Endothelial cell of umbilical vein (primary cell): ENCODE results near the gene SLC1A7. TPM values are rescaled to one million over a fixed set of nuclear protein-coding genes. Genes with fewer than 3 reads are reported as not detected.

Experiments used
- BruUV-seq: library from RNA; stranded (reverse); fragments of 400-500 nt; replicated peaks from 2 replicates; lab custom pipeline; 2021; lab: Mats Ljungman, UMichigan
- CTCF ChIA-PET: fragments of 300-600, 350-600 bp; sonication (Branson Sonifier 250); formaldehyde crosslinking; loops from one replicate; lab custom pipeline; 2021; ENCODE audit warnings: antibody characterized with exemption, inconsistent platforms; lab: Charles Lee
- POLR2A ChIA-PET: fragments of 300-600, 350-600 bp; sonication (Branson Sonifier 250); formaldehyde crosslinking; loops from one replicate; lab custom pipeline; 2021; ENCODE audit warnings: antibody characterized with exemption, inconsistent platforms; lab: Charles Lee
- DNase-seq: peaks from one replicate; pipeline ENCODE4 v3.0.0-alpha.2; 2011; ENCODE audit warnings: low read depth, low spot score
- FAIRE-seq: peaks from 2 replicates; lab custom pipeline; 2011; peaks lifted over from hg19 to GRCh38; lab: Jason Lieb, UNC
- H2AFZ ChIP-seq: 2 replicates; pipeline ENCODE4 v1.6.0; 2012; ENCODE audit warnings: low read depth, low read length, control low read depth, inconsistent platforms
- H3K27ac ChIP-seq: 2 replicates; pipeline ENCODE4 v1.5.1; 2011; ENCODE audit warnings: low read depth, mild to moderate bottlenecking, control low read depth, low read length, moderate library complexity; ENCODE audit not compliant: insufficient read depth
- H3K27me3 ChIP-seq, 2 experiments: 2 replicates each; pipeline versions ENCODE4 v1.6.0 to v1.6.1; 2011; ENCODE audit warnings: low read length in 2 of 2, mixed read lengths in 1 of 2; ENCODE audit not compliant: control insufficient read depth in 2 of 2, insufficient read depth in 2 of 2
- H3K36me3 ChIP-seq, 2 experiments: 2 replicates in 1 of 2; 3 replicates in 1 of 2; pipeline ENCODE4 v1.5.1; 2011; ENCODE audit warnings: low read length in 2 of 2, mild to moderate bottlenecking in 1 of 2, moderate library complexity in 1 of 2; ENCODE audit not compliant: control insufficient read depth in 2 of 2, insufficient read depth in 2 of 2; ENCODE audit errors: extremely low read depth in 1 of 2
- H3K4me1 ChIP-seq: 3 replicates; pipeline ENCODE4 v1.5.1; 2011; ENCODE audit warnings: mild to moderate bottlenecking, low read length; ENCODE audit not compliant: control insufficient read depth, insufficient read depth; ENCODE audit errors: extremely low read depth
- H3K4me2 ChIP-seq: 2 replicates; pipeline ENCODE4 v1.6.1; 2011; ENCODE audit warnings: low read length, control low read depth, mixed read lengths; ENCODE audit not compliant: insufficient read depth
- H3K4me3 ChIP-seq, 3 experiments: fragments of 200-600 bp in 1 of 3; sonication (generic), shearing (Covaris generic) in 1 of 3; replicated peaks in 1 of 3; 2 replicates each; pipeline ENCODE4 v1.5.1; 2011 to 2016; ENCODE audit warnings: control low read depth in 3 of 3, low read length in 3 of 3, mild to moderate bottlenecking in 2 of 3, inconsistent platforms in 1 of 3, low read depth in 1 of 3, moderate library complexity in 1 of 3; ENCODE audit not compliant: insufficient read depth in 1 of 3
- H3K79me2 ChIP-seq: 2 replicates; pipeline ENCODE4 v1.6.0; 2012; ENCODE audit warnings: low read length, inconsistent platforms; ENCODE audit not compliant: control insufficient read depth, insufficient read depth
- H3K9ac ChIP-seq: replicated peaks from 2 replicates; pipeline ENCODE3; 2011; ENCODE audit warnings: low read length, control low read depth; ENCODE audit not compliant: insufficient read depth; ENCODE audit errors: extremely low read depth
- H3K9me1 ChIP-seq: replicated peaks from 3 replicates; pipeline ENCODE4 v1.6.0; 2011; ENCODE audit warnings: mild to moderate bottlenecking, low read length; ENCODE audit not compliant: control insufficient read depth, insufficient read depth; ENCODE audit errors: extremely low read depth
- H3K9me3 ChIP-seq: replicated peaks from 2 replicates; pipeline ENCODE4 v1.5.1; 2012; ENCODE audit warnings: low read length, inconsistent platforms; ENCODE audit not compliant: control insufficient read depth, insufficient read depth
- H4K20me1 ChIP-seq: replicated peaks from 2 replicates; pipeline ENCODE3; 2011; ENCODE audit warnings: mild to moderate bottlenecking, low read length; ENCODE audit not compliant: control insufficient read depth, insufficient read depth; ENCODE audit errors: extremely low read depth
- EZH2 ChIP-seq: IDR thresholded peaks from 2 replicates; pipeline ENCODE4 v1.6.1; 2012; ENCODE audit warnings: borderline replicate concordance, low read depth, mild to moderate bottlenecking, moderate library complexity, low read length, inconsistent platforms; ENCODE audit not compliant: severe bottlenecking
- FOS ChIP-seq: IDR thresholded peaks from 2 replicates; pipeline ENCODE4 v1.6.1; 2011; ENCODE audit warnings: mild to moderate bottlenecking, low read length, moderate library complexity, borderline replicate concordance; ENCODE audit not compliant: insufficient read depth
- GATA2 ChIP-seq: IDR thresholded peaks from 2 replicates; pipeline ENCODE4 v1.7.0; 2011; ENCODE audit warnings: low read depth, mild to moderate bottlenecking, moderate library complexity, mixed read lengths, low read length; ENCODE audit not compliant: insufficient read length, insufficient read depth
- JUN ChIP-seq: IDR thresholded peaks from 2 replicates; pipeline ENCODE4 v1.6.1; 2011; ENCODE audit warnings: borderline replicate concordance, low read depth; ENCODE audit not compliant: insufficient read length, insufficient read depth
- MYC ChIP-seq: IDR thresholded peaks from one replicate; pipeline ENCODE4 v1.6.1; 2011; ENCODE audit warnings: mild to moderate bottlenecking, low read depth, low read length
- POLR2A ChIP-seq: IDR thresholded peaks from 2 replicates; pipeline ENCODE4 v1.6.1; 2012; ENCODE audit warnings: low read depth, mild to moderate bottlenecking, control low read depth, low read length
- POLR2AphosphoS5 ChIP-seq: IDR thresholded peaks from 2 replicates; pipeline ENCODE4 v1.6.1; 2012; ENCODE audit warnings: low read depth, mild to moderate bottlenecking, control low read depth, low read length, moderate library complexity; ENCODE audit not compliant: insufficient read depth
- dilution Hi-C: fragments of 300-500 bp; cut with MboI; formaldehyde crosslinking; loops from one replicate; pipeline ENCODE4 v1.15.0; 2019; ENCODE audit warnings: low sequenced_read_pairs; ENCODE audit not compliant: extremely low pct_ligation_motif_present
- intact Hi-C: fragments of 100-400 bp; cut with micrococcal nuclease; formaldehyde crosslinking; loops from one replicate; pipeline ENCODE4 v1.10.0; 2022
- polyA plus RNA-seq, 4 experiments: library from polyadenylated mRNA; depleted of rRNA in 3 of 4; stranded (reverse) in 3 of 4; unstranded in 1 of 4; fragments of >200 nt; gene quantifications; 2 replicates each; pipeline versions ENCODE4 v1.2.1 to v1.2.3, GENCODE V29; 2011 to 2012; ENCODE audit warnings: missing spikeins in 1 of 4
- total RNA-seq: library from RNA; stranded (reverse); gene quantifications from 2 replicates; pipeline ENCODE4 v1.2.3, GENCODE V29; 2021
- TF ChIP-seq, protein P1 (sequence below): IDR thresholded peaks from 2 replicates; pipeline ENCODE4 v1.6.1; 2011; ENCODE audit not compliant: insufficient read depth, insufficient read length
- TF ChIP-seq, protein P2 (sequence below), 2 donors: IDR thresholded peaks; 1 replicate in 1 of 2; 2 replicates in 1 of 2; pipeline ENCODE4 v1.5.1; 2011; ENCODE audit warnings: low read length in 2 of 2, mild to moderate bottlenecking in 2 of 2, moderate library complexity in 2 of 2, control low read depth in 1 of 2, inconsistent platforms in 1 of 2, low read depth in 1 of 2; ENCODE audit not compliant: insufficient read depth in 1 of 2; ENCODE audit errors: extremely low read depth in 1 of 2

The SLC1A7 gene
- total and polyA plus RNA-seq, 2 donors (not counting 3 experiments of a cell fraction or from before 2014, with no cell fraction given): not detected

DNA sequence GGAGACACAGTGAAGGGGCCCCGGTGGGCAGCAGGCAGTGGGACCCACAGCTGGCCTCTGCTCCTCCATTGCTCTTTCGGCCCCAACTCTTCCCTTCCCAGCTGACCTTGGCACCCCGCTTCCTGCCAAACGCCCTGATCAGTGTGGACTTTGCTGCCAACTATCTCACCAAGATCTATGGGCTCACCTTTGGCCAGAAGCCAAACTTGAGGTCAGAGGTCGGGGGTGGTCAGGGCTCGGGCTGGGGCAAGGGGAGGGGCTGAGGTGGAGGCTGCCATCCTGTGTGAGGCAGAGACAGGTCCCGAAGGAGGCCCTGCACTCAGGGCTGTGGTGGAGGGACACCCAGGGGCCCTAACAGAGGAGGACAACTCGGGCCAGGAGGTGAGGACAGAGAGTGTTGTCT, 66.7 kb downstream of the SLC1A7 start:
- BruUV-seq: no TSS peak
- Histone ChIP-seq H3K9me3 (no peaks in the 10 kb centered on the region), H3K79me2 (no peaks in the 10 kb centered on the region), H3K27ac (no peak overlapping the region), H3K27me3 (no peaks in the 10 kb centered on the region), H3K4me2 (no peak overlapping the region), H4K20me1 (no peaks in the 10 kb centered on the region), H3K4me3 (no peak overlapping the region), H3K36me3 (no peaks in the 10 kb centered on the region), H3K4me1 (no peaks in the 10 kb centered on the region), H2AFZ (no peak overlapping the region), H3K9ac (no peak overlapping the region), H3K9me1 (no peaks in the 10 kb centered on the region)
- intact Hi-C loops (no loop called here), dilution Hi-C loops (no loop called here)
- no peak for TF ChIP-seq MYC
- TF ChIP-seq EZH2: no peak
- TF ChIP-seq JUN: no peak
- TF ChIP-seq, protein P1, sequence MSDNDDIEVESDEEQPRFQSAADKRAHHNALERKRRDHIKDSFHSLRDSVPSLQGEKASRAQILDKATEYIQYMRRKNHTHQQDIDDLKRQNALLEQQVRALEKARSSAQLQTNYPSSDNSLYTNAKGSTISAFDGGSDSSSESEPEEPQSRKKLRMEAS: no peak
- TF ChIP-seq POLR2AphosphoS5: no peak
- no peak for TF ChIP-seq GATA2
- TF ChIP-seq POLR2A: no peak
- TF ChIP-seq, protein P2, sequence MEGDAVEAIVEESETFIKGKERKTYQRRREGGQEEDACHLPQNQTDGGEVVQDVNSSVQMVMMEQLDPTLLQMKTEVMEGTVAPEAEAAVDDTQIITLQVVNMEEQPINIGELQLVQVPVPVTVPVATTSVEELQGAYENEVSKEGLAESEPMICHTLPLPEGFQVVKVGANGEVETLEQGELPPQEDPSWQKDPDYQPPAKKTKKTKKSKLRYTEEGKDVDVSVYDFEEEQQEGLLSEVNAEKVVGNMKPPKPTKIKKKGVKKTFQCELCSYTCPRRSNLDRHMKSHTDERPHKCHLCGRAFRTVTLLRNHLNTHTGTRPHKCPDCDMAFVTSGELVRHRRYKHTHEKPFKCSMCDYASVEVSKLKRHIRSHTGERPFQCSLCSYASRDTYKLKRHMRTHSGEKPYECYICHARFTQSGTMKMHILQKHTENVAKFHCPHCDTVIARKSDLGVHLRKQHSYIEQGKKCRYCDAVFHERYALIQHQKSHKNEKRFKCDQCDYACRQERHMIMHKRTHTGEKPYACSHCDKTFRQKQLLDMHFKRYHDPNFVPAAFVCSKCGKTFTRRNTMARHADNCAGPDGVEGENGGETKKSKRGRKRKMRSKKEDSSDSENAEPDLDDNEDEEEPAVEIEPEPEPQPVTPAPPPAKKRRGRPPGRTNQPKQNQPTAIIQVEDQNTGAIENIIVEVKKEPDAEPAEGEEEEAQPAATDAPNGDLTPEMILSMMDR (IDR thresholded peaks at IDR 0.05; ENCODE audit: extremely low read depth in 1 of 2, insufficient read depth in 1 of 2, low read depth in 1 of 2, low read length in 2 of 2): no peak
- TF ChIP-seq FOS: no peak
- POLR2A ChIA-PET: no interaction called here
- CTCF ChIA-PET: no interaction called here
- DNase-seq (no peak), FAIRE-seq (no peak)
